ENCODE measurements around the gene KANK4.

The KANK4 gene

GRCh38 chr1:62307895-62308492 lies 11.2 kb downstream of the KANK4 start:
- no peak overlapping the region for H2AFZ ChIP-seq (ENCODE audit: low read depth, low read length)
- H3K27ac ChIP-seq (ENCODE audit: low read length): no peak overlapping the region
- no peaks in the 10 kb centered on the region for H3K36me3 ChIP-seq (ENCODE audit: insufficient read depth, low read length)
- no peaks in the 10 kb centered on the region for H3K4me1 ChIP-seq (ENCODE audit: insufficient read depth, low read length)
- no peak overlapping the region for H3K4me2 ChIP-seq (ENCODE audit: insufficient read depth, low read length)
- H3K9ac ChIP-seq (ENCODE audit: low read depth, low read length): no peak overlapping the region
- H4K20me1 ChIP-seq (ENCODE audit: insufficient read depth, low read length): no peaks in the 10 kb centered on the region
- no peaks in the 10 kb centered on the region for H3K79me2 ChIP-seq (ENCODE audit: insufficient read depth, low read length)
- no peaks in the 10 kb centered on the region for H3K9me3 ChIP-seq (ENCODE audit: insufficient read depth, low read length, severe bottlenecking)
- H3K27me3 ChIP-seq (ENCODE audit: insufficient read depth, low read length, poor library complexity): peaks cover 7% of the 10 kb centered on the region
- no peak for TF ChIP-seq EZH2 (IDR thresholded peaks at IDR 0.05; ENCODE audit: borderline replicate concordance, low read depth, low read length, severe bottlenecking)
- no peak for TF ChIP-seq CTCF (IDR thresholded peaks at IDR 0.05; ENCODE audit: borderline replicate concordance, extremely low read depth, low read length, poor library complexity, severe bottlenecking)
- ATAC-seq (ENCODE audit: insufficient read depth, low read depth): no peak
- H3K4me3 ChIP-seq (ENCODE audit: low read depth in 1 of 2, low read length in 2 of 2): no peak overlapping the region
- DNase-seq: no peak

- H3K27ac ChIP-seq (ENCODE audit: low read length): no peak overlapping the region
- no peak overlapping the region for H3K4me3 ChIP-seq (ENCODE audit: low read depth in 1 of 2, low read length in 2 of 2)
- TF ChIP-seq CTCF (IDR thresholded peaks at IDR 0.05; ENCODE audit: borderline replicate concordance, extremely low read depth, low read length, poor library complexity, severe bottlenecking) (no peak), EZH2 (IDR thresholded peaks at IDR 0.05; ENCODE audit: borderline replicate concordance, low read depth, low read length, severe bottlenecking) (no peak)
- H3K4me1 ChIP-seq (ENCODE audit: insufficient read depth, low read length): no peaks in the 10 kb centered on the region
- no peak overlapping the region for H3K4me2 ChIP-seq (ENCODE audit: insufficient read depth, low read length)
- no peaks in the 10 kb centered on the region for H3K79me2 ChIP-seq (ENCODE audit: insufficient read depth, low read length)
- peaks cover 9% of the 10 kb centered on the region for H3K27me3 ChIP-seq (ENCODE audit: insufficient read depth, low read length, poor library complexity)
- ATAC-seq (ENCODE audit: insufficient read depth, low read depth) (no peak), DNase-seq (no peak)
- no peaks in the 10 kb centered on the region for H3K9me3 ChIP-seq (ENCODE audit: insufficient read depth, low read length, severe bottlenecking)
- no peaks in the 10 kb centered on the region for H3K36me3 ChIP-seq (ENCODE audit: insufficient read depth, low read length)
- H4K20me1 ChIP-seq (ENCODE audit: insufficient read depth, low read length): no peaks in the 10 kb centered on the region
- no peak overlapping the region for H2AFZ ChIP-seq (ENCODE audit: low read depth, low read length)
- no peak overlapping the region for H3K9ac ChIP-seq (ENCODE audit: low read depth, low read length)
Measured at GRCh38 chr1:62307446-62307845, 11.8 kb downstream of the KANK4 start.

- Histone ChIP-seq H3K4me3 (ENCODE audit: low read depth in 1 of 2, low read length in 2 of 2) (no peak overlapping the region), H2AFZ (ENCODE audit: low read depth, low read length) (no peak overlapping the region), H3K9me3 (ENCODE audit: insufficient read depth, low read length, severe bottlenecking) (no peaks in the 10 kb centered on the region), H3K79me2 (ENCODE audit: insufficient read depth, low read length) (no peaks in the 10 kb centered on the region), H3K27me3 (ENCODE audit: insufficient read depth, low read length, poor library complexity) (peaks cover 15% of the 10 kb centered on the region), H3K4me2 (ENCODE audit: insufficient read depth, low read length) (no peak overlapping the region), H4K20me1 (ENCODE audit: insufficient read depth, low read length) (no peaks in the 10 kb centered on the region), H3K4me1 (ENCODE audit: insufficient read depth, low read length) (no peaks in the 10 kb centered on the region), H3K36me3 (ENCODE audit: insufficient read depth, low read length) (no peaks in the 10 kb centered on the region), H3K27ac (ENCODE audit: low read length) (no peak overlapping the region), H3K9ac (ENCODE audit: low read depth, low read length) (no peak overlapping the region)
- DNase-seq: no peak
- TF ChIP-seq CTCF (IDR thresholded peaks at IDR 0.05; ENCODE audit: borderline replicate concordance, extremely low read depth, low read length, poor library complexity, severe bottlenecking) (no peak), EZH2 (IDR thresholded peaks at IDR 0.05; ENCODE audit: borderline replicate concordance, low read depth, low read length, severe bottlenecking) (no peak)
- no peak for ATAC-seq (ENCODE audit: insufficient read depth, low read depth)
Measured at GRCh38 chr1:62306065-62306464, 13.2 kb downstream of the KANK4 start.
